Neural crest cell (in vitro differentiated cells): ENCODE results near the gene CRYGB. TPM values are rescaled to one million over a fixed set of nuclear protein-coding genes. Genes with fewer than 3 reads are reported as not detected.

Experiments used
- DNase-seq: peaks from one replicate; pipeline ENCODE4 v3.0.0; 2021; ENCODE audit warnings: low read depth, mixed read lengths, low spot score
- H3K27ac Mint-ChIP-seq: one replicate; pipeline ENCODE4 v1.8.0; 2021; ENCODE audit warnings: mild to moderate bottlenecking, mixed read lengths; ENCODE audit not compliant: unreplicated experiment
- H3K27me3 Mint-ChIP-seq: 2 replicates; pipeline ENCODE4 v1.8.0; 2021; ENCODE audit warnings: low read depth, mild to moderate bottlenecking, mixed read lengths
- H3K36me3 Mint-ChIP-seq: 2 replicates; pipeline ENCODE4 v1.8.0; 2021; ENCODE audit warnings: low read depth, mild to moderate bottlenecking, mixed read lengths
- H3K4me1 Mint-ChIP-seq: 2 replicates; pipeline ENCODE4 v1.8.0; 2021; ENCODE audit warnings: mixed read lengths
- H3K4me3 Mint-ChIP-seq: one replicate; pipeline ENCODE4 v1.8.0; 2021; ENCODE audit warnings: mild to moderate bottlenecking, mixed read lengths
- H3K9me3 Mint-ChIP-seq: 2 replicates; pipeline ENCODE4 v1.8.0; 2021; ENCODE audit warnings: mixed read lengths
- CTCF ChIP-seq: fragments of 200-600 bp; sonication (generic); conservative IDR thresholded peaks from 2 replicates; pipeline ENCODE4 v1.5.0; 2021; ENCODE audit warnings: antibody characterized with exemption, mild to moderate bottlenecking
- total RNA-seq: library from RNA; stranded (reverse); gene quantifications from 2 replicates; pipeline ENCODE4 v1.2.1, GENCODE V29; 2021

CRYGB gene
- total RNA-seq, 1 donor from 2014 or later = not detected

GRCh38 chr2:208164951-208165755 lies 19.2 kb upstream of the CRYGB start:
- Mint-ChIP-seq H3K36me3 (no peaks in the 10 kb centered on the region), H3K27me3 (no peaks in the 10 kb centered on the region), H3K9me3 (no peaks in the 10 kb centered on the region), H3K4me1 (peaks cover 22% of the 10 kb centered on the region), H3K27ac (no peak overlapping the region), H3K4me3 (no peak overlapping the region)
- TF ChIP-seq CTCF = no peak
- DNase-seq = no peak

- H3K9me3 Mint-ChIP-seq = no peaks in the 10 kb centered on the region
- no peaks in the 10 kb centered on the region for H3K36me3 Mint-ChIP-seq
- H3K27me3 Mint-ChIP-seq = no peaks in the 10 kb centered on the region
- TF ChIP-seq CTCF = no peak
- no peak within 1 kb of the TSS for H3K4me3 Mint-ChIP-seq
- H3K4me1 Mint-ChIP-seq = peaks cover 19% of the 10 kb centered on the region
- H3K27ac Mint-ChIP-seq = peak within 1 kb of the TSS; percentile 71
- DNase-seq = no peak
Observed at GRCh38 chr2:208163489-208163888, 17.5 kb upstream of the CRYGB start, which contains the start of gene CRYGA. TSS of gene CRYGA (minus strand) at chr2:208163589. CDS start at chr2:208163556, 33 bp downstream.

- Mint-ChIP-seq H3K9me3 (peaks cover 2% of the 10 kb centered on the region), H3K36me3 (no peaks in the 10 kb centered on the region), H3K27ac (no peak overlapping the region), H3K27me3 (no peaks in the 10 kb centered on the region), H3K4me3 (no peak overlapping the region), H3K4me1 (peaks cover 7% of the 10 kb centered on the region)
- DNase-seq = no peak
- no peak for TF ChIP-seq CTCF
Observed at GRCh38 chr2:208156439-208156838, 10.5 kb upstream of the CRYGB start.

GRCh38 chr2:208153156-208153555 lies 7.2 kb upstream of the CRYGB start:
- H3K36me3 Mint-ChIP-seq = no peaks in the 10 kb centered on the region

GRCh38 chr2:208150956-208151355 lies 5.0 kb upstream of the CRYGB start:
- Mint-ChIP-seq H3K27me3 (no peaks in the 10 kb centered on the region), H3K36me3 (no peaks in the 10 kb centered on the region), H3K4me3 (no peak overlapping the region), H3K9me3 (peaks cover 5% of the 10 kb centered on the region), H3K4me1 (peaks cover 9% of the 10 kb centered on the region), H3K27ac (no peak overlapping the region)
- TF ChIP-seq CTCF = no peak
- no peak for DNase-seq

More at GRCh38 chr2:208153156-208153555, 7.2 kb upstream of the CRYGB start:
- no peak overlapping the region for H3K4me3 Mint-ChIP-seq
- peaks cover 7% of the 10 kb centered on the region for H3K4me1 Mint-ChIP-seq
- no peak for TF ChIP-seq CTCF
- H3K27me3 Mint-ChIP-seq = no peaks in the 10 kb centered on the region
- H3K27ac Mint-ChIP-seq = no peak overlapping the region
- H3K9me3 Mint-ChIP-seq = peaks cover 5% of the 10 kb centered on the region
- DNase-seq = no peak
